ENCODE results near the gene CNIH4. TPM values are rescaled to one million over a fixed set of nuclear protein-coding genes. Genes with fewer than 3 reads are reported as not detected.
"Not testable (repeated sequence)": the region's sequence is repeated elsewhere in the genome, so short reads cannot be mapped to it uniquely, and the experiment has no call there.

CNIH4 gene
- total and polyA plus RNA-seq, 2 donors, result 29.3 to 44.6 TPM

- Histone ChIP-seq H3K36me3 (ENCODE audit: control insufficient read depth in 2 of 2, insufficient read depth in 2 of 2, low read length in 1 of 2) (no peaks in the 10 kb centered on the region), H3K9me3 (ENCODE audit: control insufficient read depth in 2 of 2, insufficient read depth in 1 of 2, low read length in 1 of 2) (peaks cover 2 to 14% of the 10 kb centered on the region in 2 donors), H3K27me3 (ENCODE audit: control insufficient read depth in 2 of 2, insufficient read depth in 1 of 2, low read length in 1 of 2) (peaks cover 5 to 25% of the 10 kb centered on the region in 2 donors), H3K4me1 (ENCODE audit: control insufficient read depth in 2 of 2, insufficient read depth in 2 of 2, low read length in 2 of 2) (peaks cover 0 to 5% of the 10 kb centered on the region in 2 donors), H3K4me3 (ENCODE audit: low read length in 2 of 2) (no peak overlapping the region), H3K27ac (ENCODE audit: low read depth in 1 of 2, low read length in 1 of 2) (no peak overlapping the region)
- no peak for DNase-seq (ENCODE audit: low read depth in 6 of 9, low spot score in 9 of 9)
- WGBS, result 65% methylated on average over 4 of the region's 4 CpGs
Observed at GRCh38 chr1:224339442-224340033, 17.1 kb upstream of the CNIH4 start.

GRCh38 chr1:224340453-224341384, 16.0 kb upstream of the CNIH4 start:
- peak in 3 of 9 donors; percentile 4 to 37 (median 21) for DNase-seq (ENCODE audit: low read depth in 6 of 9, low spot score in 9 of 9)
- H3K4me1 ChIP-seq (ENCODE audit: control insufficient read depth in 2 of 2, insufficient read depth in 2 of 2, low read length in 2 of 2); H3K36me3 ChIP-seq (ENCODE audit: control insufficient read depth in 2 of 2, insufficient read depth in 2 of 2, low read length in 1 of 2); H3K27ac ChIP-seq (ENCODE audit: low read depth in 1 of 2, low read length in 1 of 2): not testable (repeated sequence)
- peak overlapping the region; percentile 32 to 43 for H3K4me3 ChIP-seq (ENCODE audit: low read length in 2 of 2)
- WGBS, result 12% methylated on average over 31 of the region's 36 CpGs
- H3K27me3 ChIP-seq (ENCODE audit: control insufficient read depth in 2 of 2, insufficient read depth in 1 of 2, low read length in 1 of 2), result peaks cover 5 to 25% of the 10 kb centered on the region in 2 donors
- H3K9me3 ChIP-seq (ENCODE audit: control insufficient read depth in 2 of 2, insufficient read depth in 1 of 2, low read length in 1 of 2), result peaks cover 2 to 14% of the 10 kb centered on the region in 2 donors

GRCh38 chr1:224343679-224344078, 13.0 kb upstream of the CNIH4 start:
- Histone ChIP-seq H3K9me3 (ENCODE audit: control insufficient read depth in 2 of 2, insufficient read depth in 1 of 2, low read length in 1 of 2) (peaks cover 2 to 14% of the 10 kb centered on the region in 2 donors), H3K4me3 (ENCODE audit: low read length in 2 of 2) (no peak overlapping the region), H3K4me1 (ENCODE audit: control insufficient read depth in 2 of 2, insufficient read depth in 2 of 2, low read length in 2 of 2) (peaks cover 0 to 5% of the 10 kb centered on the region in 2 donors), H3K36me3 (ENCODE audit: control insufficient read depth in 2 of 2, insufficient read depth in 2 of 2, low read length in 1 of 2) (no peaks in the 10 kb centered on the region), H3K27ac (ENCODE audit: low read depth in 1 of 2, low read length in 1 of 2) (no peak overlapping the region), H3K27me3 (ENCODE audit: control insufficient read depth in 2 of 2, insufficient read depth in 1 of 2, low read length in 1 of 2) (peaks cover 2 to 20% of the 10 kb centered on the region in 2 donors)
- WGBS, result 57% methylated on average over 3 of the region's 3 CpGs
- no peak for DNase-seq (ENCODE audit: low read depth in 6 of 9, low spot score in 9 of 9)

- Histone ChIP-seq H3K4me3 (ENCODE audit: low read length in 2 of 2) (no peak overlapping the region), H3K4me1 (ENCODE audit: control insufficient read depth in 2 of 2, insufficient read depth in 2 of 2, low read length in 2 of 2) (no peaks in the 10 kb centered on the region), H3K27ac (ENCODE audit: low read depth in 1 of 2, low read length in 1 of 2) (no peak overlapping the region), H3K27me3 (ENCODE audit: control insufficient read depth in 2 of 2, insufficient read depth in 1 of 2, low read length in 1 of 2) (no peaks in the 10 kb centered on the region), H3K9me3 (ENCODE audit: control insufficient read depth in 2 of 2, insufficient read depth in 1 of 2, low read length in 1 of 2) (peaks cover 2 to 18% of the 10 kb centered on the region in 2 donors), H3K36me3 (ENCODE audit: control insufficient read depth in 2 of 2, insufficient read depth in 2 of 2, low read length in 1 of 2) (no peaks in the 10 kb centered on the region)
- DNase-seq (ENCODE audit: low read depth in 6 of 9, low spot score in 9 of 9), result peak in 2 of 9 donors; percentile 4 to 48
- WGBS, result 59% methylated on average over 2 of the region's 2 CpGs
Observed at GRCh38 chr1:224348137-224348536, 8.5 kb upstream of the CNIH4 start.

- WGBS, result 97% methylated on average over 30 of the region's 30 CpGs
- not testable (repeated sequence) for H3K27ac ChIP-seq (ENCODE audit: low read depth in 1 of 2, low read length in 1 of 2); H3K27me3 ChIP-seq (ENCODE audit: control insufficient read depth in 2 of 2, insufficient read depth in 1 of 2, low read length in 1 of 2); H3K9me3 ChIP-seq (ENCODE audit: control insufficient read depth in 2 of 2, insufficient read depth in 1 of 2, low read length in 1 of 2); DNase-seq (ENCODE audit: low read depth in 6 of 9, low spot score in 9 of 9); H3K4me1 ChIP-seq (ENCODE audit: control insufficient read depth in 2 of 2, insufficient read depth in 2 of 2, low read length in 2 of 2); H3K36me3 ChIP-seq (ENCODE audit: control insufficient read depth in 2 of 2, insufficient read depth in 2 of 2, low read length in 1 of 2); H3K4me3 ChIP-seq (ENCODE audit: low read length in 2 of 2)
Observed at GRCh38 chr1:224349716-224350115, 7.0 kb upstream of the CNIH4 start.

DNA sequence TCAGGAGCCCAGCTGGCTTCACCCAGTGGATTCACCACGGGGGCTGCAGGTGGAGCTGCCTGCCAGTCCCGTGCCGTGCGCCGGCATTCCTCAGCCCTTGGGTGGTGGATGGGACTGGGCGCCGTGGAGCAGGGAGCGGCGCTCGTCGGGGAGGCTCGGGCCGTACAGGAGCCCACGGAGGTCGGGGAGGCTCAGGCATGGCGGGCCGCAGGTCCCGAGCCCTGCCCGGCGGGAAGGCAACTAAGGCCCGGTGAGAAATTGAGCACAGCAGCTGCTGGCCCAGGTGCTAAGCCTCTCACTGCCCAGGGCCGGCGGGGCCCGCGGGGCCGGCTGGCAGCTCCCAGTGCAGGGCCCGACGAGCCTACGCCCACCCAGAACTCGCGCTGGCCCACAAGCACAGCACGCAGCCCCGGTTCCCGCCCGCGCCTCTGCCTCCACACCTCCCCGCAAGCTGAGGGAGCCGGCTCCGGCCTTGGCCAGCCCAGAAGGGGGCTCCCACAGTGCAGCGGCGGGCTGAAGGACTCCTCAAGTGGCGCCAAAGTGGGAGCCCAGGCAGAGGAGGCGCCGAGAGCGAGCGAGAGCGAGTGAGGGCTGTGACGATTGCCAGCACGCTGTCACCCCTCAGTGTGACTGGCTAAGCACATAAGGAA, 4.1 kb upstream of the CNIH4 start:
- H3K4me3 ChIP-seq (ENCODE audit: low read length in 2 of 2); H3K27me3 ChIP-seq (ENCODE audit: control insufficient read depth in 2 of 2, insufficient read depth in 1 of 2, low read length in 1 of 2); H3K36me3 ChIP-seq (ENCODE audit: control insufficient read depth in 2 of 2, insufficient read depth in 2 of 2, low read length in 1 of 2); H3K9me3 ChIP-seq (ENCODE audit: control insufficient read depth in 2 of 2, insufficient read depth in 1 of 2, low read length in 1 of 2); H3K27ac ChIP-seq (ENCODE audit: low read depth in 1 of 2, low read length in 1 of 2); DNase-seq (ENCODE audit: low read depth in 6 of 9, low spot score in 9 of 9); H3K4me1 ChIP-seq (ENCODE audit: control insufficient read depth in 2 of 2, insufficient read depth in 2 of 2, low read length in 2 of 2): not testable (repeated sequence)
- 96% methylated on average over 49 of the region's 49 CpGs for WGBS

DNA sequence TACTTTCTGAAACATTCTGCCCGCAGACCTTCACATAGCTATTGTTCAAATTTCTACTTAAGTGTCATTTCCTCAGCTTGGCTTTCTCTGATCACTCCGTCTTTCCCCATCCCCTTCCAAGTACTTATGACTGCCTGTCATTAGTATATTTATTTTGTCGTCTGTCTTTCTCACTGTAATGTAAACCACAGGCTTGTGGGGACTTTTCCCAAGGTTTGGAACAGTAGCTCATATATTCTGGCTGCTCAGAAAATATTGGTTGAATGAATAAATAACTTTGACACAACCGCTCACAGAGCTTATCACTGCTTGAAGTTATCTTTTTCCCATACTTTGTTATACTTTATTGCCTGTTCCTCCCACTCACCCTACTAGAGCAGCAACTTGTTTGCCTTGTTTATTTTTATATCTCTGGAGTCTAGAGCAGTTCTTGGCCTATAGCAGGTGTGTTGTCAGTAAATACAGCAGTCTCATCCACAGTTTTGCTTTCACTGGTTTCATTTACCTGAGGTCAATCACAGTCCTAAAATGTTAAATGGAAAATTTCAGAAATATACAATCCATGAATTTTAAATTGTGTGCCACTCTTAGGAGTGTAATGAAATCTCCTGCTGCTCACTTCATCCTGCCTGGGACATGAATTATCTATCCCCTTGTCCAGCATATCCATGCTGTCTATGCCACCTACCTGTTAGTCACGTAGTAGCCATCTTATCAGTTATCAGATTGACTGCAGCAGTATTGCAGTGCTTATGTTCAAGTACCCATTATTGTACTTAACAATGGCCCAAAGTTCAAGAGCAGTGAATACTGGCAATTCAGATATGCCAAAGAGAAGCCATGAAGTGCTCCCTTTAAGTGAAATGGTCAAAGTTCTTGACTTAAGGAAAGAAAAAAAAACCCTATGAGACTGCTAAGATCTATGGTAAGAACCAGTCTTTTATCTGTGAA, 2.4 kb upstream of the CNIH4 start:
- DNase-seq (ENCODE audit: low read depth in 6 of 9, low spot score in 9 of 9), result no peak
- H3K27me3 ChIP-seq (ENCODE audit: control insufficient read depth in 2 of 2, insufficient read depth in 1 of 2, low read length in 1 of 2), result no peaks in the 10 kb centered on the region
- H3K9me3 ChIP-seq (ENCODE audit: control insufficient read depth in 2 of 2, insufficient read depth in 1 of 2, low read length in 1 of 2), result peaks cover 0 to 4% of the 10 kb centered on the region in 2 donors
- WGBS, result 93% methylated on average over 5 of the region's 5 CpGs
- H3K4me1 ChIP-seq (ENCODE audit: control insufficient read depth in 2 of 2, insufficient read depth in 2 of 2, low read length in 2 of 2), result peaks cover 5 to 9% of the 10 kb centered on the region in 2 donors
- no peak overlapping the region for H3K27ac ChIP-seq (ENCODE audit: low read depth in 1 of 2, low read length in 1 of 2)
- H3K4me3 ChIP-seq (ENCODE audit: low read length in 2 of 2), result no peak overlapping the region
- H3K36me3 ChIP-seq (ENCODE audit: control insufficient read depth in 2 of 2, insufficient read depth in 2 of 2, low read length in 1 of 2), result no peaks in the 10 kb centered on the region

DNA sequence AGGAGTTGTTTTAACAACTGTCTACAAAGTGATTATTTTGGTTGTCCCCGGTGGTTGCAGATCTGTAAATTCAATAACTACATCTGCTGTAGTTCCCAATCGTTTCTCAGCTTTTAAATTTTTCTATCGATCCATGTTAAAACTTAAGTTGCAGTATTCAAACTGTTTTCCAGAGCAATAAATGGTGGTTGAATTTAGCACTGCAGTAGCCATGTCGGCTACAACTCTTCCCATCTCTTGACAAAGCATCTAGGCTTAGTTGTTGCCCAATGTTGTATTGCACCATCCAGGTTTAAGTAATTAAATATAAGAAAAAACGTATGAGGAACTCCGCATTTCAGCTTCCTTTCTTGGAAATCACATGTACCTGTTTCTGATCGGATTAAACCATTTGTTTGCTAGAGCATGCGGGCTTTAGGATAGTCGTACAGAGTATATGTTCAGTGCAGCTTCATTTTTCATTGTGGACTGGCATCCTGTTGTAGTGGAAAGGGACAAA, 996 bp downstream of the CNIH4 start:
- no peak for DNase-seq (ENCODE audit: low read depth in 6 of 9, low spot score in 9 of 9)
- 53% methylated on average over 9 of the region's 9 CpGs for WGBS
- Histone ChIP-seq H3K36me3 (ENCODE audit: control insufficient read depth in 2 of 2, insufficient read depth in 2 of 2, low read length in 1 of 2) (peaks cover 0 to 3% of the 10 kb centered on the region in 2 donors), H3K4me1 (ENCODE audit: control insufficient read depth in 2 of 2, insufficient read depth in 2 of 2, low read length in 2 of 2) (peaks cover 5 to 9% of the 10 kb centered on the region in 2 donors), H3K27me3 (ENCODE audit: control insufficient read depth in 2 of 2, insufficient read depth in 1 of 2, low read length in 1 of 2) (no peaks in the 10 kb centered on the region), H3K27ac (ENCODE audit: low read depth in 1 of 2, low read length in 1 of 2) (no peak overlapping the region), H3K9me3 (ENCODE audit: control insufficient read depth in 2 of 2, insufficient read depth in 1 of 2, low read length in 1 of 2) (no peaks in the 10 kb centered on the region), H3K4me3 (ENCODE audit: low read length in 2 of 2) (peak overlapping the region; percentile 61 to 73)
